Thymus (tissue), 11 donors: ENCODE measurements around the gene MIB1. TPM values are rescaled to one million over a fixed set of nuclear protein-coding genes. Genes with fewer than 3 reads are reported as not detected.

Source experiments
- DNase-seq, 9 donors: peaks; one replicate each; pipeline ENCODE4 v3.0.0-alpha.2; 2013; ENCODE audit warnings: low spot score in 9 of 9, low read depth in 6 of 9, missing footprints in 1 of 9
- H3K27ac ChIP-seq, 2 donors: one replicate each; pipeline ENCODE4 v1.5.1; 2013; ENCODE audit warnings: control low read depth in 1 of 2, low read depth in 1 of 2, low read length in 1 of 2, mild to moderate bottlenecking in 1 of 2, moderate library complexity in 1 of 2
- H3K27me3 ChIP-seq, 2 donors: one replicate each; pipeline ENCODE4 v1.5.1; 2013; ENCODE audit warnings: low read length in 1 of 2; ENCODE audit not compliant: control insufficient read depth in 2 of 2, insufficient read depth in 1 of 2
- H3K36me3 ChIP-seq, 2 donors: one replicate each; pipeline ENCODE4 v1.5.1; 2013; ENCODE audit warnings: low read length in 1 of 2, mild to moderate bottlenecking in 1 of 2, moderate library complexity in 1 of 2; ENCODE audit not compliant: control insufficient read depth in 2 of 2, insufficient read depth in 2 of 2
- H3K4me1 ChIP-seq, 2 donors: one replicate each; pipeline ENCODE4 v1.5.1; 2013; ENCODE audit warnings: low read length in 2 of 2; ENCODE audit not compliant: control insufficient read depth in 2 of 2, insufficient read depth in 2 of 2
- H3K4me3 ChIP-seq, 2 donors: one replicate each; pipeline ENCODE4 v1.5.1; 2013; ENCODE audit warnings: low read length in 2 of 2, control low read depth in 1 of 2, mild to moderate bottlenecking in 1 of 2
- H3K9me3 ChIP-seq, 2 donors: one replicate each; pipeline ENCODE4 v1.5.1; 2013; ENCODE audit warnings: low read length in 1 of 2, mild to moderate bottlenecking in 1 of 2; ENCODE audit not compliant: control insufficient read depth in 2 of 2, insufficient read depth in 1 of 2
- WGBS: extraction: QIAGEN DNeasy Blood & Tissue Kit; methylation state at CpG from one replicate; pipeline ENCODE4 v1.1.7; 2013; 5-methylcytosine and 5-hydroxymethylcytosine counted together
- polyA plus RNA-seq: library from polyadenylated mRNA; stranded (reverse); fragments of 200-250 nt; gene quantifications from one replicate; pipeline ENCODE4 v1.2.3, GENCODE V29; 2013
- total RNA-seq: library from RNA; stranded (reverse); fragments of 120-200 nt; gene quantifications from one replicate; pipeline ENCODE4 v1.2.4, GENCODE V29; 2013
- donor health status: healthy.

The MIB1 gene
- total and polyA plus RNA-seq, 2 donors, result 8.8 to 33.2 TPM

DNA sequence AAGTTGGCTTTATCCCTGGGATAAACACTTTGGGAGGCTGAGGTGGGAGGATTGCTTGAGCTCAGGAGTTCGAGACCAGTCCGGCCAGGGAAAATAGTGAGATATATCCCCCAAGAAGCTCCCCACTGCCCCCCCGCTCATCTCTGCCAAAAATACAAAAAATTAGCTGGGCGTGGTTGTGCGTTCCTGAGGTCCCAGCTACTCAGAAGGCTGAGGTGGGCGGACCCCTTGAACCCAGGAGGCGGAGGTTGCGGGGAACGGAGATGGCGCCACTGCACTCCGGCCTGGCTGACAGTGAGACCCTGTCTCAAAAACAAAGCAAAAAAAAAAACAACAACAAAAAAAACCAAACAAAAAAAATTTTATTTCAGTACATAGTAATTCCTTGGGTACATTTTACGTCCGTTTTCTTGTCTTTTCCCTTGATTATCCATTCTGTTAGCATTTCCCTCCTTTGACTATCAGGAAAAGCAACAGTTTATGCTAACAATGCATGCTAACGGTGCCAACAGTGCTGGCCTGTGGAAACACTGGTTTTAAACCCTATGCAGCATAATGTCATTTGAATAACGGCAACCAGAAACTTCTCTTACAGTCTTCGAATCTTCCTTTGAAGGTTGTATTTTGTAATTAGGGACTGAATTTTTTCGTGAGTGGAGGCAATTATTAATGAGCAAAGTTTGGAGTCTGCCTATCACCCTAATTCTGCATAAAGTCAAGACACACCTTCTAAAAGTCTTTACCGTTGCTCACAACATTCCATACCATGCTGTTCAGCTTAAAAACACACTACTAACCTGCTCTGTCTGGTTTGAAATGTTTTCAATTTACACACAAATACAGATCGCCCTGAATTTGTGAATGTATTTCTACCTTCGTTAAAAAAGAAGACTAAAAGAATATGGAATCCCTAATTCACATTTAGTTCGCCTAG, 721 bp upstream of the MIB1 start:
- DNase-seq, result no peak
- Histone ChIP-seq H3K4me3 (peak overlapping the region; percentile 75 to 88), H3K27ac (peak overlapping the region in 1 of 2 donors; percentile 44), H3K4me1 (peaks cover 7 to 11% of the 10 kb centered on the region in 2 donors), H3K27me3 (peaks cover 0 to 5% of the 10 kb centered on the region in 2 donors), H3K36me3 (no peaks in the 10 kb centered on the region), H3K9me3 (peaks cover 0 to 6% of the 10 kb centered on the region in 2 donors)
- WGBS, result 69% methylated on average over 21 of the region's 21 CpGs

DNA sequence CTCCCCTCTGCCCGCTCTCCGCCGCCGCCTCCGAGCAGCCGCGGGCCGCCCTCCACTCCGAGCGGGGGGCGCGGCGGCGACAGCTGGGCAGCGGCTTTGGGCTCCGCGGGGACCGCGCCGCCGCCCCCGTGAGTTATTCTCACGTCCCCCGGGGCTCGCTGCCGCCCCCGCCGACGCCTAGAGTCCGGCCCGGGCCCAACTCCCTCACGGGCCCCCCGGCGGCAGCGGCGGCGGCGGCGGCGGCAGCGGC, 645 bp downstream of the MIB1 start:
- Histone ChIP-seq H3K9me3 (peaks cover 0 to 3% of the 10 kb centered on the region in 2 donors), H3K4me3 (peak overlapping the region; percentile 75 to 88), H3K27ac (peak overlapping the region in 1 of 2 donors; percentile 94), H3K36me3 (no peaks in the 10 kb centered on the region), H3K4me1 (peaks cover 7 to 11% of the 10 kb centered on the region in 2 donors), H3K27me3 (peaks cover 0 to 5% of the 10 kb centered on the region in 2 donors)
- DNase-seq, result no peak
- 1% methylated on average over 41 of the region's 41 CpGs for WGBS

DNA sequence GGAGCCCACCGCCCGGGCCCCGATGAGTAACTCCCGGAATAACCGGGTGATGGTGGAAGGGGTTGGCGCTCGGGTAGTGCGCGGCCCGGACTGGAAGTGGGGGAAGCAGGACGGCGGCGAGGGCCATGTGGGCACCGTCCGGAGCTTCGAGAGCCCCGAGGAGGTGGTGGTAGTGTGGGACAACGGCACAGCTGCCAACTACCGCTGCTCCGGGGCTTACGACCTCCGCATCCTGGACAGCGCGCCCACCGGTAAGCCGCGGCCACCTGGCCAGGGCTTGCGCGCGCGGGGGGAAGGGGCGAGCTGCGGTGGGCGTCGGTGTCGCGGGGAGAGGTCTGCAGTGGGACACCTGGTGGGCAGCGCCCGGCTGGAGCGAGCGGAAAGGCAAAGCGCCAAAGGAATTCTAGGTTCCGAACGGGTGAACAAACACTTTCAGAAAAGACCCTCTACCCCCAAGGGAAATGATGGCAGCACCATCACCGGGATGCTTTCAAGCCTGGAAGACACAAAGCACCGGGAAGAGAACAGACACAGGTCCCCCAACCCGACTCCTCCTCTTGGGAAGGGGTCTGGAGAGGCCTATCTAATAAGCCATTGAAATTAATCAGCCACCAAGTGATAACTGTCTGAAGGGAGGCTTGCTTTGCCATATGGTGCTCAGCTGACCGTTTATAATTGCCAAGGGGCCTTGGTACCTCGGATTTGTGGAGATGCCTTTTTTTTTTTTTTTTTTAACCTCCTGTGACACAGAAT, 1.1 kb downstream of the MIB1 start:
- H3K36me3 ChIP-seq, result no peaks in the 10 kb centered on the region
- H3K4me3 ChIP-seq, result peak overlapping the region; percentile 75 to 88
- peak in 4 of 9 donors; percentile 19 to 41 (median 24) for DNase-seq
- peaks cover 0 to 5% of the 10 kb centered on the region in 2 donors for H3K27me3 ChIP-seq
- peaks cover 0 to 3% of the 10 kb centered on the region in 2 donors for H3K9me3 ChIP-seq
- peaks cover 7 to 11% of the 10 kb centered on the region in 2 donors for H3K4me1 ChIP-seq
- 3% methylated on average over 49 of the region's 49 CpGs for WGBS
- peak overlapping the region; percentile 17 to 60 for H3K27ac ChIP-seq

DNA sequence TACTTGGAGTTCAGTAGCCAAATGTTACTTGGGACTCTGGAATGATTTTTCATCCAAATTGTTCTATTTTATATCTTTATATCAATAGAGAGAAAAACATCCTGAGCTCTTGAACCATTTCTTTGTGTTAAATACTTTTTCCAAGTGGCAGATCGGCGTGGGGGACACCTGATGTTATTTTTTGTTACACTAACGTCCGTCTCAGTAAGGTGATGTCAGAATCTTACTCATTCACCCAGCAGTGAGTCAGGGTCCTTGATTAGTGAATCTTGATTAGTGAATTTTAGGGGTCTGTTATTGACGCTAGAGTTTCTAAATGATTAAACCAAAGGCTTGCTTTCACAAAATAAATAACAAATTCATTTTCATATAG, 1.7 kb downstream of the MIB1 start:
- Histone ChIP-seq H3K36me3 (no peaks in the 10 kb centered on the region), H3K4me3 (peak overlapping the region; percentile 75 to 88), H3K27ac (no peak overlapping the region), H3K4me1 (peaks cover 7 to 11% of the 10 kb centered on the region in 2 donors), H3K9me3 (no peaks in the 10 kb centered on the region), H3K27me3 (peaks cover 0 to 5% of the 10 kb centered on the region in 2 donors)
- no peak for DNase-seq
- 89% methylated on average over 5 of the region's 5 CpGs for WGBS

DNA sequence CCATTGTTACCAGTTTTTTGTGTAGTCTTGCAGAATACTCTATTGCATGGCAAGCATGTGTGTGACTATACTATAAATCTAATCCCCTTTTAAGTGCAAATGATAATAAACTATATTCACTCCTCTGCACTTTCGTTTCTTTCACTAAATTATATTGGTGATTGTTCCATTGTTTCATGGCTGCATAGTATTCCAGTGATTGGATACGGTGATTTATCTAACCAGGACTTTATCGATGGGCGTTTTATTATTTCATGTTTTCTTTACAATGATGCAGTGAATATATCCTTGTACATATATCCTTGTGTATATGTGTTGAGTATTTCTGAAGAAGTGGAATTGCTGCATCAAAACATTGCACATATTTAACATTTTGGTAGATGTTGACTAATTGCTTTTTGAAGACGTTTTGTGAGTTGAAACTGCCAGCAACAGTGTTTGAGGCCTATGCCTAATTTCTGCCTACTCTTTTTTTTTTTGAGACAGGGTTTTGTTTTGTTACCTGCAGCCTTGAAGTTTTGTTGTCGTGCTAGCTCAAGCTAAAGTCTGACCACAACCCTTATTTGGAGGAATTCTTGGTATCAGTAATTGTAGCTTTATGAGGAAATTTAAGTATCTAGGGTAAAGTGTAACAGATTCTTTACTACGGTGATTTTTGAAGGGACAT, 2.7 kb downstream of the MIB1 start:
- Histone ChIP-seq H3K36me3 (no peaks in the 10 kb centered on the region), H3K9me3 (no peaks in the 10 kb centered on the region), H3K27ac (no peak overlapping the region), H3K4me1 (peaks cover 7 to 11% of the 10 kb centered on the region in 2 donors), H3K4me3 (no peak overlapping the region), H3K27me3 (peaks cover 0 to 5% of the 10 kb centered on the region in 2 donors)
- WGBS, result 83% methylated on average over 7 of the region's 7 CpGs
- no peak for DNase-seq

DNA sequence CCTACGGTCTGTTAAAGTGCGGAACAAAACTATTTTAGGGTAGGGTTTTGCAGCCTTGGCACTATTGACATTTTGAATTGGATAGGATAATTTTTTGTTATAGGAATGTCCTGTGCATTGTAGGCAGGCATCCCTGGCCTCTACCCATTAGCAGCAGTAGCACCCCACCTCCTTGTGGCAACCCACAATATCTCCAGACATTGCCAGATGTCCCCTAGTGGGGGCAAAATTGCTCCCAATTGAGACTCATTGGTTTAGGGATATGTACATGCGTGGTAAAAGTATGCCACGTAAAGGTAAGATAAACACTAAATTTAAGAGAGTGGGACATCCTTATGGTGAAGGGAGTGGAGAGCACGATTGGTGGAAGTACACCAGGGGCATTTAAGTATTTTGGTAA, 4.6 kb downstream of the MIB1 start:
- no peak overlapping the region for H3K4me3 ChIP-seq
- peaks cover 4 to 7% of the 10 kb centered on the region in 2 donors for H3K4me1 ChIP-seq
- peaks cover 0 to 5% of the 10 kb centered on the region in 2 donors for H3K27me3 ChIP-seq
- 75% methylated on average over 5 of the region's 5 CpGs for WGBS
- no peaks in the 10 kb centered on the region for H3K9me3 ChIP-seq
- no peak overlapping the region for H3K27ac ChIP-seq
- no peaks in the 10 kb centered on the region for H3K36me3 ChIP-seq
- DNase-seq, result no peak

DNA sequence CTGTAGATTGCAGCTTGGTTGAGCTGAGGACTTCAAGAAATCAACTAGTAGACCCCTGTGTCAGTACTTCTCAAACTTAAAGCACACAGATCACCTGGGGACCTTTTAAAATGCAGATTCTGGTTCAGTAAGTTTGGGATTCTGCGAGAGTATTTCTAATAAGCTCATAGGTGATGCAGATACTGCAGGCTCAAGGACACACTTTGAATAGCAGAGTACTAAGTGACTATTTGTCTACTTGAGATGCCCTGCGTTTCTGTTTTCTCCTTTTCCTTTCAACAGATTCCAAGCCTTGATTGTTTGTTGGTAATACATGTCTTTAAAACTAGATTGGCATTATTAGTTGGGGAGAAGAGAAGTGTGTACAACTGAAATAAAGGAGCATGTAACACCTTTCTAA, 6.7 kb downstream of the MIB1 start:
- WGBS, result 95% methylated on average over 2 of the region's 2 CpGs
- Histone ChIP-seq H3K36me3 (no peaks in the 10 kb centered on the region), H3K27me3 (no peaks in the 10 kb centered on the region), H3K4me1 (peaks cover 0 to 5% of the 10 kb centered on the region in 2 donors), H3K27ac (no peak overlapping the region), H3K9me3 (no peaks in the 10 kb centered on the region), H3K4me3 (no peak overlapping the region)
- no peak for DNase-seq

DNA sequence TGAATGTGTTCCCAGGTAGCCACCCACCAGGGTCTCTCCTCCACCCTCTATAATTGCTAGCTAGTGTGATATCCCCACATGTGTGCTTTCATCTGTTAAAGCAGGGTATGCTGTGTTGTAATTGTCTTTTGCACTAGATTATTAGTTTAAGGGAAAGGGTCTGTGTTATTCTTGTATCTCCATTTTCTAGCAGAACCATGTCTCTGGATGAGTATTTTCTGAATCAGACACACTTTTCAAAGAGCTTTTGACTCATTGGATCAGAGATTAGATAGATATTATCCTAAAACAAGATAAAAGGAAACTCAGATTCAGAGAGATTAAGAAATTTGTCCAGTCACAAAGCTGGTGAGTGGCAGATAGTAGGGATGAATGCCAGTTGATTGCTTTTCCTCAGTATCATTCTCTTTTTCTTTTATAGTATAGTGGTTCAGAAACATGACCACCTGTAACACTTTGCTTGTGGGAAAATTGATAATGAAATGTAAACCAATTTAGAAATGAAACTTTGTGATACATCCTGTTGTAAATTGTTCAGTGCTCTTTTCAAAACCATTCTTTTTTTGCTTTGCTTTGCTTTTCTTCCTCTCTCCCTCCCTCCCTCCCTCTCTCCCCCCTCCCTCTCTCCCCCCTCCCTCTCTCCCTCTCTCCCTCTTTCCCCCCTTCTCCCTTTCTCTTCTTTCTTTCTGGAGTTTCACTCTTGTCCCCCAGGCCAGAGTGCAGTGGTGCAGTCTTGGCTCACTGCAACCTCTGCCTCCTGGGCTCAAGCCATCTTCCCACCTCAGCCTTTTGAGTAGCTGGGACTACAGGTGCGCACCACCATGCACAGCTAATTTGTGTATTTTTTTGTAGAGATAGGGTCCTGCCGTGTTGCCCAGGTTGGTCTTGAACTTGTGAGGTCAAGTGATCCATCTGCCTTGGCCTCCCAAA, 7.4 kb downstream of the MIB1 start:
- Histone ChIP-seq H3K4me3 (no peak overlapping the region), H3K36me3 (no peaks in the 10 kb centered on the region), H3K9me3 (no peaks in the 10 kb centered on the region), H3K27ac (no peak overlapping the region), H3K4me1 (peaks cover 0 to 3% of the 10 kb centered on the region in 2 donors), H3K27me3 (no peaks in the 10 kb centered on the region)
- DNase-seq, result no peak
- WGBS, result 96% methylated on average over 2 of the region's 2 CpGs
